ENCODE results near the gene SYTL4.

SYTL4 gene

GRCh38 chrX:100649550-100650356 lies 82.2 kb downstream of the SYTL4 start:
- in situ Hi-C loops (cut with MboI; ENCODE audit: low sequenced_read_pairs), result no loop called here

GRCh38 chrX:100648458-100649417 lies 83.2 kb downstream of the SYTL4 start:
- in situ Hi-C loops (cut with MboI; ENCODE audit: low sequenced_read_pairs), result no loop called here

- in situ Hi-C loops (cut with MboI; ENCODE audit: low sequenced_read_pairs), result no loop called here
Observed at GRCh38 chrX:100647739-100648138, 84.2 kb downstream of the SYTL4 start.

- in situ Hi-C loops (cut with MboI; ENCODE audit: low sequenced_read_pairs), result no loop called here
Observed at GRCh38 chrX:100647095-100647494, 84.8 kb downstream of the SYTL4 start.

- in situ Hi-C loops (cut with MboI; ENCODE audit: low sequenced_read_pairs), result no loop called here
Observed at GRCh38 chrX:100645106-100645505, 86.8 kb downstream of the SYTL4 start.

GRCh38 chrX:100643956-100644860 lies 87.7 kb downstream of the SYTL4 start, which contains the start of gene SRPX2:
TSS of gene SRPX2 (plus strand) at chrX:100644199. CDS start at chrX:100646323, 2,124 bp downstream.
- in situ Hi-C loops (cut with MboI; ENCODE audit: low sequenced_read_pairs), result no loop called here

- in situ Hi-C loops (cut with MboI; ENCODE audit: low sequenced_read_pairs), result no loop called here
Observed at GRCh38 chrX:100643212-100643611, 88.7 kb downstream of the SYTL4 start.

GRCh38 chrX:100642290-100642689 lies 89.6 kb downstream of the SYTL4 start:
- in situ Hi-C loops (cut with MboI; ENCODE audit: low sequenced_read_pairs), result no loop called here

GRCh38 chrX:100636321-100636991 lies 95.5 kb downstream of the SYTL4 start, which contains the start of gene TSPAN6:
TSS of gene TSPAN6 (minus strand) at chrX:100636806. CDS start at chrX:100636694, 112 bp downstream.
- in situ Hi-C loops (cut with MboI; ENCODE audit: low sequenced_read_pairs), result no loop called here

GRCh38 chrX:100635989-100636320 lies 96.0 kb downstream of the SYTL4 start:
- in situ Hi-C loops (cut with MboI; ENCODE audit: low sequenced_read_pairs), result no loop called here

GRCh38 chrX:100635040-100635439 lies 96.9 kb downstream of the SYTL4 start:
- in situ Hi-C loops (cut with MboI; ENCODE audit: low sequenced_read_pairs), result no loop called here

GRCh38 chrX:100625985-100626491 lies 105.9 kb downstream of the SYTL4 start:
- in situ Hi-C loops (cut with MboI; ENCODE audit: low sequenced_read_pairs), result no loop called here

Data from HL-60/S4 treated with retinoic acid at 250 ng/mL for 4 days and 3 days (cell line).